ENCODE measurements around the gene VWA5A. TPM values are rescaled to one million over a fixed set of nuclear protein-coding genes. Genes with fewer than 3 reads are reported as not detected.
"Not testable (repeated sequence)": the region's sequence is repeated elsewhere in the genome, so short reads cannot be mapped to it uniquely, and the experiment has no call there.

Gene VWA5A
- polyA plus RNA-seq, 1 of the 3 experiments (the other 2 are of a cell fraction), result 7.6 TPM

DNA sequence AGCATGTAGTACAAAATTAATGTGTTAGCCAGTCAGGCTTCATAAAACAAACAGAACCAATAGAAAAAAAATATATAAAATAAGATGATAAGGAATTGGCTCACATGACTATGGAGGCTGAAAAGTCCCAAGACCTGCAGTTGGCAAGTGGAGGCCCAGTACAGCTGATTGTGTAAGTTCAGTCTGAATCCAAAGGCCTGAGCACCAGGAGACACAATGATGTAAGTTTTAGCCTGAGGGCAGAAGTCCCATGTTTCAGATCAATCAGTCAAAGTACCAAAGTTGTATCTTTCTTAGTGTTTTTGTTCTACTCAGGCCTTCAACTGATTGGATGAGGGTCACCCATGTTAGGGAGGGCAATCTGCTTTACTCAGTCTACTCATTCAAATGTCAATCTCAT, 53.5 kb downstream of the VWA5A start (continued):
- TF ChIP-seq, protein P1, sequence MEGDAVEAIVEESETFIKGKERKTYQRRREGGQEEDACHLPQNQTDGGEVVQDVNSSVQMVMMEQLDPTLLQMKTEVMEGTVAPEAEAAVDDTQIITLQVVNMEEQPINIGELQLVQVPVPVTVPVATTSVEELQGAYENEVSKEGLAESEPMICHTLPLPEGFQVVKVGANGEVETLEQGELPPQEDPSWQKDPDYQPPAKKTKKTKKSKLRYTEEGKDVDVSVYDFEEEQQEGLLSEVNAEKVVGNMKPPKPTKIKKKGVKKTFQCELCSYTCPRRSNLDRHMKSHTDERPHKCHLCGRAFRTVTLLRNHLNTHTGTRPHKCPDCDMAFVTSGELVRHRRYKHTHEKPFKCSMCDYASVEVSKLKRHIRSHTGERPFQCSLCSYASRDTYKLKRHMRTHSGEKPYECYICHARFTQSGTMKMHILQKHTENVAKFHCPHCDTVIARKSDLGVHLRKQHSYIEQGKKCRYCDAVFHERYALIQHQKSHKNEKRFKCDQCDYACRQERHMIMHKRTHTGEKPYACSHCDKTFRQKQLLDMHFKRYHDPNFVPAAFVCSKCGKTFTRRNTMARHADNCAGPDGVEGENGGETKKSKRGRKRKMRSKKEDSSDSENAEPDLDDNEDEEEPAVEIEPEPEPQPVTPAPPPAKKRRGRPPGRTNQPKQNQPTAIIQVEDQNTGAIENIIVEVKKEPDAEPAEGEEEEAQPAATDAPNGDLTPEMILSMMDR (IDR thresholded peaks at IDR 0.05), result no peak

DNA sequence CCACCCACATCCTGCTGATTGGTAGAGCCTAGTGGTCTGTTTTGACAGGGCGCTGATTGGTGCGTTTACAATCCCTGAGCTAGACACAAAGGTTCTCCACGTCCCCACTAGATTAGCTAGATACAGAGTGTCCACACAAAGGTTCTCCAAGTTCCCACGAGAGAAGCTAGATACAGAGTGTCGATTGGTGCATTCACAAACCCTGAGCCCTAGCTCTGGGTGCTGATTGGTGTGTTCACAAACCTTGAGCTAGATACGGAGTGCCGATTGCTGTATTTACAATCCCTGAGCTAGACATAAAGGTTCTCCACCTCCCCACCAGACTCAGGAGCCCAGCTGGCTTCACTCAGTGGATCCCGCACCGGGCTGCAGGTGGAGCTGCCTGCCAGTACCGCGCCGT, 55.1 kb downstream of the VWA5A start:
- DNase-seq; H2AFZ ChIP-seq (ENCODE audit: low read depth); H3K4me1 ChIP-seq (ENCODE audit: control insufficient read depth in 1 of 2, insufficient read depth in 2 of 2, low read depth in 1 of 2, low read length in 1 of 2); H3F3A ChIP-seq (replicated peaks; ENCODE audit: insufficient read depth); H3K79me2 ChIP-seq (ENCODE audit: insufficient read depth); H3K4me3 ChIP-seq (ENCODE audit: low read depth in 2 of 2, low read length in 1 of 2); H3K36me3 ChIP-seq (replicated peaks in 1 of 2; ENCODE audit: control insufficient read depth in 1 of 2, insufficient read depth in 2 of 2, low read length in 1 of 2); H3K9me2 ChIP-seq; H3K9me3 ChIP-seq; POLR2A ChIA-PET; H3K9ac ChIP-seq; H4K20me1 ChIP-seq (ENCODE audit: insufficient read depth); H3K4me2 ChIP-seq; H3K27me3 ChIP-seq (ENCODE audit: insufficient read depth); H3K27ac ChIP-seq (ENCODE audit: low read depth in 2 of 2, low read length in 1 of 2): not testable (repeated sequence)
- CTCF ChIA-PET, result interaction anchor here (0.9 kb wide), 1 partner anchor 24 kb away, joined by 3 read pairs; no protein-coding TSS in a partner anchor
- no CpG with 5 or more reads among the region's 12 CpGs for WGBS (ENCODE audit: low lambda C conversion rate)

DNA sequence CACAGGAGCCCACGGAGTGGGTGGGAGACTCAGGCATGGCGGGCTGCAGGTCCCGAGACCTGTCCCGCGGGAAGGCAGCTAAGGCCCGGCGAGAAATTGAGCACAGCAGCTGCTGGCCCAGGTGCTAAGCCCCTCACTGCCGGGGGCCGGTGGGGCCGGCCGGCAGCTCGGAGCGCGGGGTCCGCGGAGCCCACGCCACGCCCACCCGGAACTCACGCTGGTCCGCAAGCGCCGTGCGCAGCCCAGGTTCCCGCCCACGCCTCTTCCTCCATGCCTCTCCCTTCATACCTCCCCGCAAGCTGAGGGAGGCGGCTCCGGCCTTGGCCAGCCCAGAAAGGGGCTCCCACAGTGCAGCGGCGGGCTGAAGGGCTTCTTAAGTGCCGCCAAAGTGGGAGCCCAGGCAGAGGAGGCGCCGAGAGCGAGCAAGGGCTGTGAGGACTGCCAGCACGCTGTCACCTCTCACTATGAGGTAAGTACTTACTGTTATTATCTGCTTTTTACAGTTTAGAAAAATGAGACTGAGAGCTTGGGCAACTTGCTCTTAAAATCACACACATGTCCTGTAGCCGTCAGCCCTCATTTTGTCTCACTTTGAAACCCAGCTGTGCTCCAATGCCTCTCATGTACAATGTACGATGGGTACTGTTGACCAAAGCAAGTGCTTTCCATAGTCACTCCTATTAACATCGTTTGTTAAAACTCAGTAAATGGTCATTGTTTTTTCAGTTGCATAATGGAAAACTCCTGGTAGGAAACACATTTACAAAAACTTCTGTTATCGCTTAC, 55.7 kb downstream of the VWA5A start:
- H3K27ac ChIP-seq (ENCODE audit: low read depth in 2 of 2, low read length in 1 of 2), result no peak overlapping the region
- no peaks in the 10 kb centered on the region for H3K27me3 ChIP-seq (ENCODE audit: insufficient read depth)
- no peak overlapping the region for H2AFZ ChIP-seq (ENCODE audit: low read depth)
- H3K4me3 ChIP-seq (ENCODE audit: low read depth in 2 of 2, low read length in 1 of 2), result no peak overlapping the region
- H3K9ac ChIP-seq, result no peak overlapping the region
- no peaks in the 10 kb centered on the region for H3K9me3 ChIP-seq
- CTCF ChIA-PET, result interaction anchor here (0.7 to 2.7 kb wide), 3 partner anchors 24 to 99 kb away, joined by 3 to 10 read pairs (median 3); no protein-coding TSS in a partner anchor
- H3K79me2 ChIP-seq (ENCODE audit: insufficient read depth), result no peaks in the 10 kb centered on the region
- H3F3A ChIP-seq (replicated peaks; ENCODE audit: insufficient read depth), result no peaks in the 10 kb centered on the region
- no peaks in the 10 kb centered on the region for H3K36me3 ChIP-seq (replicated peaks in 1 of 2; ENCODE audit: control insufficient read depth in 1 of 2, insufficient read depth in 2 of 2, low read length in 1 of 2)
- POLR2A ChIA-PET, result no interaction called here
- no peak for TF ChIP-seq SIN3A (IDR thresholded peaks at IDR 0.05; ENCODE audit: borderline replicate concordance, low read depth, low read length)
- no peaks in the 10 kb centered on the region for H3K4me1 ChIP-seq (ENCODE audit: control insufficient read depth in 1 of 2, insufficient read depth in 2 of 2, low read depth in 1 of 2, low read length in 1 of 2)
- WGBS (ENCODE audit: low lambda C conversion rate), result 65% methylated on average over 11 of the region's 40 CpGs
- no peak overlapping the region for H3K4me2 ChIP-seq
- no peaks in the 10 kb centered on the region for H4K20me1 ChIP-seq (ENCODE audit: insufficient read depth)
- no peaks in the 10 kb centered on the region for H3K9me2 ChIP-seq
- DNase-seq, result no peak

DNA sequence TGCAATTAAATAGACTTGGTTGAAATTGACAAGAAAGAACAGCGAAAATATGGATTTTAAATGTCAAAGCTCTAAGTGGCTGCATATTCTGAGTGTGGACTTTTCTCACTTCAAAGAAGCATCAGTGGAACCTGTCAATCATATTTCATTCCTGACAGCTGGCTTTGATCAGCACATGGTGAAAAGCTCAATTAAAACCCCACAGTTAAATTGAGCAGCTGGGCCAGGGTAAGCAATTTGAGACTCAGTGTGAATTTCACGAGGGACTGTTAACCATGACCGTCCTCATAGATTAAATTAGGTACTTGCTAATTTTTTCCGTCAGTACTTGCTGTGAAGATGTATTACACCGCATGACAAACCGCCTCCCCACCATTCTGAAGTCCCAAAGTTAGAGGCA, 56.9 kb downstream of the VWA5A start:
- Histone ChIP-seq H3K27me3 (ENCODE audit: insufficient read depth) (no peaks in the 10 kb centered on the region), H3K9ac (no peak overlapping the region), H3K9me2 (no peaks in the 10 kb centered on the region), H3K27ac (ENCODE audit: low read depth in 2 of 2, low read length in 1 of 2) (no peak overlapping the region), H3K4me2 (no peak overlapping the region), H2AFZ (ENCODE audit: low read depth) (no peak overlapping the region), H3K9me3 (no peaks in the 10 kb centered on the region), H4K20me1 (ENCODE audit: insufficient read depth) (no peaks in the 10 kb centered on the region), H3K79me2 (ENCODE audit: insufficient read depth) (no peaks in the 10 kb centered on the region), H3F3A (replicated peaks; ENCODE audit: insufficient read depth) (no peaks in the 10 kb centered on the region), H3K4me3 (ENCODE audit: low read depth in 2 of 2, low read length in 1 of 2) (no peak overlapping the region), H3K4me1 (ENCODE audit: control insufficient read depth in 1 of 2, insufficient read depth in 2 of 2, low read depth in 1 of 2, low read length in 1 of 2) (no peaks in the 10 kb centered on the region), H3K36me3 (replicated peaks in 1 of 2; ENCODE audit: control insufficient read depth in 1 of 2, insufficient read depth in 2 of 2, low read length in 1 of 2) (no peaks in the 10 kb centered on the region)
- ChIA-PET CTCF (interaction anchor here (0.9 to 2.7 kb wide), 3 partner anchors 23 to 101 kb away, joined by 3 to 10 read pairs (median 3); no protein-coding TSS in a partner anchor), POLR2A (no interaction called here)
- no peak for TF ChIP-seq NFIC (IDR thresholded peaks at IDR 0.05; ENCODE audit: borderline replicate concordance)
- no peak for TF ChIP-seq FOXJ3 (CRISPR knock-in tag; IDR thresholded peaks at IDR 0.05)
- TF ChIP-seq YY1 (IDR thresholded peaks at IDR 0.05; ENCODE audit: low read depth), result no peak
- WGBS (ENCODE audit: low lambda C conversion rate), result 62% methylated on average over 6 of the region's 6 CpGs
- DNase-seq, result no peak

Data from SK-N-SH (cell line).